ENCODE results near the gene DLEC1. TPM values are rescaled to one million over a fixed set of nuclear protein-coding genes. Genes with fewer than 3 reads are reported as not detected.

DLEC1 gene
- total and polyA plus RNA-seq, 2 of the 4 experiments (the other 2 are of a cell fraction): 0.03 TPM; not detected in 1

DNA sequence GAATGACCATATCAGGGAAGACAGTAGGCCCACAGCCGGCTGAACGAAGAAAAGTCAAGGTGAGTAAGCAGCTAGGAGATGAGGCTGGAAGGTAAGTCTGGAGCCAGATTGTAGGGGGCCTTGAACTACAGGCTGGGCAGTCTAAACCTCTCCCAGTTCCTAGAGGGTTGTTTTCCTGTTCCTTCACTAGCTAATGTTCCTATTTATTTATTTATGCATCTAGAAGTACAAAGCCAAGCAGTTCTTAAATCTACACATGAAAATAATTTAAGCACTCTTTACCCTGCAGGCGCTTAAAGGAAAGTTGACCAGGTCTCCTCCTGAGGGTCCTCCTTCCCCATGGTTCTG is 94.2 kb downstream of the DLEC1 start:
- H2AK5ac ChIP-seq (ENCODE audit: low read depth, low read length): no peak overlapping the region
- H3K18ac ChIP-seq (ENCODE audit: low read depth, low read length): no peak overlapping the region
- H2BK5ac ChIP-seq (ENCODE audit: low read depth, low read length, poor library complexity, severe bottlenecking): no peak overlapping the region
- peaks cover 6% of the 10 kb centered on the region for H3K9me1 ChIP-seq (ENCODE audit: insufficient read depth, low read length)
- H3K4ac ChIP-seq (ENCODE audit: low read depth, low read length): no peak overlapping the region
- no TSS peak for BruUV-seq (replicated peaks)
- no peak for TF ChIP-seq CHD1 (IDR thresholded peaks at IDR 0.05; ENCODE audit: low read depth, low read length)
- no peak for TF ChIP-seq SMC3 (IDR thresholded peaks at IDR 0.05; ENCODE audit: low read depth, low read length)
- TF ChIP-seq RAD21 (IDR thresholded peaks at IDR 0.05; ENCODE audit: low read length): no peak
- no peak for TF ChIP-seq NFE2L2 (IDR thresholded peaks at IDR 0.05; ENCODE audit: low read depth, low read length)
- no peak for TF ChIP-seq RCOR1 (IDR thresholded peaks at IDR 0.05; ENCODE audit: insufficient replicate concordance, low read length)
- TF ChIP-seq FOS (IDR thresholded peaks at IDR 0.05; ENCODE audit: low read depth, low read length): no peak
- no peak for TF ChIP-seq RFX5 (IDR thresholded peaks at IDR 0.05; ENCODE audit: low read depth, low read length)
- no peak for TF ChIP-seq MXI1 (IDR thresholded peaks at IDR 0.05; ENCODE audit: borderline replicate concordance, low read depth, low read length)
- TF ChIP-seq, protein P1, sequence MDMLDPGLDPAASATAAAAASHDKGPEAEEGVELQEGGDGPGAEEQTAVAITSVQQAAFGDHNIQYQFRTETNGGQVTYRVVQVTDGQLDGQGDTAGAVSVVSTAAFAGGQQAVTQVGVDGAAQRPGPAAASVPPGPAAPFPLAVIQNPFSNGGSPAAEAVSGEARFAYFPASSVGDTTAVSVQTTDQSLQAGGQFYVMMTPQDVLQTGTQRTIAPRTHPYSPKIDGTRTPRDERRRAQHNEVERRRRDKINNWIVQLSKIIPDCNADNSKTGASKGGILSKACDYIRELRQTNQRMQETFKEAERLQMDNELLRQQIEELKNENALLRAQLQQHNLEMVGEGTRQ (IDR thresholded peaks at IDR 0.05; ENCODE audit: low read depth, low read length): no peak
- no peak for TF ChIP-seq BHLHE40 (IDR thresholded peaks at IDR 0.05; ENCODE audit: low read depth, low read length)
- TF ChIP-seq MAZ (IDR thresholded peaks at IDR 0.05; ENCODE audit: borderline replicate concordance, low read depth, low read length): no peak
- TF ChIP-seq, protein P2, sequence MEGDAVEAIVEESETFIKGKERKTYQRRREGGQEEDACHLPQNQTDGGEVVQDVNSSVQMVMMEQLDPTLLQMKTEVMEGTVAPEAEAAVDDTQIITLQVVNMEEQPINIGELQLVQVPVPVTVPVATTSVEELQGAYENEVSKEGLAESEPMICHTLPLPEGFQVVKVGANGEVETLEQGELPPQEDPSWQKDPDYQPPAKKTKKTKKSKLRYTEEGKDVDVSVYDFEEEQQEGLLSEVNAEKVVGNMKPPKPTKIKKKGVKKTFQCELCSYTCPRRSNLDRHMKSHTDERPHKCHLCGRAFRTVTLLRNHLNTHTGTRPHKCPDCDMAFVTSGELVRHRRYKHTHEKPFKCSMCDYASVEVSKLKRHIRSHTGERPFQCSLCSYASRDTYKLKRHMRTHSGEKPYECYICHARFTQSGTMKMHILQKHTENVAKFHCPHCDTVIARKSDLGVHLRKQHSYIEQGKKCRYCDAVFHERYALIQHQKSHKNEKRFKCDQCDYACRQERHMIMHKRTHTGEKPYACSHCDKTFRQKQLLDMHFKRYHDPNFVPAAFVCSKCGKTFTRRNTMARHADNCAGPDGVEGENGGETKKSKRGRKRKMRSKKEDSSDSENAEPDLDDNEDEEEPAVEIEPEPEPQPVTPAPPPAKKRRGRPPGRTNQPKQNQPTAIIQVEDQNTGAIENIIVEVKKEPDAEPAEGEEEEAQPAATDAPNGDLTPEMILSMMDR (conservative IDR thresholded peaks at IDR 0.05; ENCODE audit: low read depth, low read length): no peak
- TF ChIP-seq CEBPB (IDR thresholded peaks at IDR 0.05; ENCODE audit: low read depth, low read length): no peak
- TF ChIP-seq, protein P3, sequence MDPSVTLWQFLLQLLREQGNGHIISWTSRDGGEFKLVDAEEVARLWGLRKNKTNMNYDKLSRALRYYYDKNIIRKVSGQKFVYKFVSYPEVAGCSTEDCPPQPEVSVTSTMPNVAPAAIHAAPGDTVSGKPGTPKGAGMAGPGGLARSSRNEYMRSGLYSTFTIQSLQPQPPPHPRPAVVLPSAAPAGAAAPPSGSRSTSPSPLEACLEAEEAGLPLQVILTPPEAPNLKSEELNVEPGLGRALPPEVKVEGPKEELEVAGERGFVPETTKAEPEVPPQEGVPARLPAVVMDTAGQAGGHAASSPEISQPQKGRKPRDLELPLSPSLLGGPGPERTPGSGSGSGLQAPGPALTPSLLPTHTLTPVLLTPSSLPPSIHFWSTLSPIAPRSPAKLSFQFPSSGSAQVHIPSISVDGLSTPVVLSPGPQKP (IDR thresholded peaks at IDR 0.05; ENCODE audit: borderline replicate concordance, low read depth, low read length): no peak
- TF ChIP-seq POLR2A (IDR thresholded peaks at IDR 0.05; ENCODE audit: low read depth, low read length): no peak
- no peak for TF ChIP-seq MAFK (IDR thresholded peaks at IDR 0.05; ENCODE audit: low read depth, low read length)
- no peak overlapping the region for H3K23ac ChIP-seq (ENCODE audit: low read depth, low read length)
- no peak overlapping the region for H3K9ac ChIP-seq (ENCODE audit: low read depth, low read length)
- H3K36me3 ChIP-seq (ENCODE audit: control insufficient read depth, insufficient read depth, low read length): peaks cover 48% of the 10 kb centered on the region
- H3K14ac ChIP-seq (replicated peaks; ENCODE audit: low read depth, low read length): no peak overlapping the region
- in situ Hi-C loops (cut with MboI; ENCODE audit: low sequenced_read_pairs): loop anchor here (10.0 kb wide), 1 partner anchor 352 kb away; no protein-coding TSS in a partner anchor
- ChIA-PET CTCF (no interaction called here), POLR2A (ENCODE audit: unreplicated experiment) (no interaction called here)
- DNase-seq (no peak), ATAC-seq (ENCODE audit: low read depth) (no peak)
- intact Hi-C loops (cut with micrococcal nuclease): no loop called here
- no peak overlapping the region for H2BK15ac ChIP-seq (ENCODE audit: low read depth, low read length)
- WGBS, 2 experiments (ENCODE audit: extremely low coverage in 2 of 2, insufficient read length in 1 of 2): no CpG with 5 or more reads among the region's 3 CpGs
- H3K4me1 ChIP-seq (ENCODE audit: control insufficient read depth, insufficient read depth, low read length): peaks cover 5% of the 10 kb centered on the region
- peaks cover 17 to 61% of the 10 kb centered on the region in 2 experiments for H3K79me1 ChIP-seq (ENCODE audit: low read depth in 1 of 2, low read length in 2 of 2)
- H3K4me2 ChIP-seq (ENCODE audit: low read depth, low read length): no peak overlapping the region
- dilution Hi-C loops (cut with HindIII; ENCODE audit: low sequenced_read_pairs, unreplicated experiment): no loop called here
- H2BK120ac ChIP-seq (ENCODE audit: low read depth, low read length): no peak overlapping the region
- H4K91ac ChIP-seq (ENCODE audit: insufficient read depth, low read depth, low read length): no peak overlapping the region
- no peak overlapping the region for H4K5ac ChIP-seq (ENCODE audit: low read depth, low read length)
- H2AK9ac ChIP-seq (replicated peaks; ENCODE audit: low read depth, low read length, poor library complexity): no peak overlapping the region
- H3K27ac ChIP-seq (ENCODE audit: insufficient read depth, low read length): no peak overlapping the region
- H3K27me3 ChIP-seq (ENCODE audit: control insufficient read depth, insufficient read depth, low read length): no peaks in the 10 kb centered on the region
- H3K9me3 ChIP-seq (ENCODE audit: control insufficient read depth, insufficient read depth, low read length): no peaks in the 10 kb centered on the region
- no peak overlapping the region for H2BK20ac ChIP-seq (ENCODE audit: low read depth, low read length)
- no peak overlapping the region for H2AFZ ChIP-seq (replicated peaks; ENCODE audit: low read length, poor library complexity)
- H3K56ac ChIP-seq (ENCODE audit: extremely low read depth, insufficient read depth, low read length): no peak overlapping the region
- 0 out of 2 replicates have a peak, but pooled peaks cover 5% of the 10 kb centered on the region for H4K20me1 ChIP-seq (ENCODE audit: insufficient read depth, low read length)
- H3K4me3 ChIP-seq (ENCODE audit: insufficient read depth, low read depth, low read length): no peak overlapping the region
- H4K8ac ChIP-seq (ENCODE audit: low read depth in 2 of 2, low read length in 2 of 2): no peak overlapping the region
